Measurements from ENCODE around the gene BAHCC1. TPM values are rescaled to one million over a fixed set of nuclear protein-coding genes. Genes with fewer than 3 reads are reported as not detected.

BAHCC1 gene
- total and polyA plus RNA-seq, 9 of the 15 experiments (the other 6 are each of a cell fraction or from before 2014, with no cell fraction given), result 0.14 to 26.9 (median 5.0) TPM

GRCh38 chr17:81348097-81349055 is 46.9 kb upstream of the BAHCC1 start (continued):
- TF ChIP-seq ZBTB40 (IDR thresholded peaks at IDR 0.05) (no peak), ZBTB40 (CRISPR knock-in tag; IDR thresholded peaks at IDR 0.05) (no peak), RAD21 (CRISPR knock-in tag; conservative IDR thresholded peaks at IDR 0.05 in 1 of 2, IDR thresholded peaks at IDR 0.05 in 1 of 2) (no peak), ZNF449 (CRISPR knock-in tag; IDR thresholded peaks at IDR 0.05) (no peak), ZNF436 (CRISPR knock-in tag; IDR thresholded peaks at IDR 0.05) (no peak), CEBPB (tag; IDR thresholded peaks at IDR 0.05) (peak; percentile 60), U2AF1 (optimal IDR thresholded peaks at IDR 0.05; ENCODE audit: low read depth, low read length) (no peak), NFYB (IDR thresholded peaks at IDR 0.05; ENCODE audit: extremely low read depth, insufficient read length) (no peak), TGIF2 (CRISPR knock-in tag; IDR thresholded peaks at IDR 0.05) (no peak), ZNF57 (CRISPR knock-in tag; IDR thresholded peaks at IDR 0.05) (no peak), SAFB (IDR thresholded peaks at IDR 0.05; ENCODE audit: borderline replicate concordance, low read depth, low read length) (no peak), POLR3G (IDR thresholded peaks at IDR 0.05; ENCODE audit: extremely low read depth, insufficient read length, insufficient replicate concordance) (no peak), MAFF (IDR thresholded peaks at IDR 0.05; ENCODE audit: low read length) (no peak), KDM1A (IDR thresholded peaks at IDR 0.05) (0 out of 4 replicates have a peak, but pooled peaks have one; percentile 15 to 26), RBFOX2 (IDR thresholded peaks at IDR 0.05; ENCODE audit: low read depth, low read length) (no peak), ZNF12 (CRISPR knock-in tag; IDR thresholded peaks at IDR 0.05) (no peak), SRSF1 (IDR thresholded peaks at IDR 0.05; ENCODE audit: low read depth, low read length) (no peak), ZFP1 (CRISPR knock-in tag; IDR thresholded peaks at IDR 0.05) (no peak)
